SK-N-SH treated with all-trans-retinoic acid at 6 μM for 48 hours (cell line): ENCODE results near the gene LRRC26.

Experiments used
- ATAC-seq: fragments of 200-7000 bp; cut with Tn5 transposase; 3 replicates; pipeline ENCODE4 v1.9.1; 2020; ENCODE audit warnings: mild to moderate bottlenecking, moderate library complexity
- ARNTL ChIP-seq: fragments of 450-650 bp; formaldehyde crosslinking; IDR thresholded peaks from 2 replicates; pipeline ENCODE4 v1.5.0; 2020; ENCODE audit warnings: low read depth, mild to moderate bottlenecking, moderate library complexity, borderline replicate concordance
- BACH2 ChIP-seq: fragments of 250-450 bp; sonication (Bioruptor Pico); IDR thresholded peaks from 2 replicates; pipeline ENCODE4 v1.9.0; 2021; ENCODE audit warnings: mild to moderate bottlenecking, borderline replicate concordance
- CSDC2 ChIP-seq: fragments of 250-450 bp; sonication (Bioruptor Pico); IDR thresholded peaks from 2 replicates; pipeline ENCODE4 v1.5.0; 2020; ENCODE audit warnings: mild to moderate bottlenecking, moderate library complexity
- CSRNP3 ChIP-seq: fragments of 250-450 bp; sonication (Bioruptor Pico); IDR thresholded peaks from 2 replicates; pipeline ENCODE4 v1.5.1; 2021; ENCODE audit warnings: mild to moderate bottlenecking, moderate library complexity
- ESRRG ChIP-seq: fragments of 250-450 bp; sonication (Bioruptor Pico); IDR thresholded peaks from 2 replicates; pipeline ENCODE4 v1.6.1; 2021; ENCODE audit warnings: mild to moderate bottlenecking
- POU6F1 ChIP-seq: fragments of 250-450 bp; sonication (Bioruptor Pico); IDR thresholded peaks from 2 replicates; pipeline ENCODE4 v1.8.0; 2021; ENCODE audit warnings: low read depth, mild to moderate bottlenecking, moderate library complexity, borderline replicate concordance
- PPARA ChIP-seq: fragments of 250-450 bp; sonication (Bioruptor Pico); IDR thresholded peaks from 2 replicates; pipeline ENCODE4 v1.5.0; 2020; ENCODE audit warnings: mild to moderate bottlenecking, borderline replicate concordance
- RARB ChIP-seq: fragments of 250-450 bp; sonication (Bioruptor Pico); IDR thresholded peaks from 2 replicates; pipeline ENCODE4 v1.8.0; 2021; ENCODE audit warnings: mild to moderate bottlenecking, moderate library complexity
- TOX ChIP-seq: fragments of 250-450 bp; sonication (Bioruptor Pico); IDR thresholded peaks from 2 replicates; pipeline ENCODE4 v1.8.0; 2021; ENCODE audit warnings: mild to moderate bottlenecking, moderate library complexity, borderline replicate concordance
- TSHZ2 ChIP-seq: fragments of 250-450 bp; sonication (Bioruptor Pico); IDR thresholded peaks from 2 replicates; pipeline ENCODE4 v1.5.0; 2020; ENCODE audit warnings: mild to moderate bottlenecking, moderate library complexity
- ZC3H10 ChIP-seq: fragments of 250-450 bp; sonication (Bioruptor Pico); IDR thresholded peaks from 2 replicates; pipeline ENCODE4 v1.5.1; 2021; ENCODE audit warnings: mild to moderate bottlenecking, moderate library complexity
- ZFP3 ChIP-seq: fragments of 250-450 bp; sonication (Bioruptor Pico); IDR thresholded peaks from 2 replicates; pipeline ENCODE4 v1.5.0; 2020; ENCODE audit warnings: mild to moderate bottlenecking, moderate library complexity
- ZFP30 ChIP-seq: fragments of 450-650 bp; formaldehyde crosslinking; IDR thresholded peaks from 2 replicates; pipeline ENCODE4 v1.5.0; 2022; ENCODE audit warnings: mild to moderate bottlenecking, moderate library complexity
- ZNF565 ChIP-seq: fragments of 450-650 bp; formaldehyde crosslinking; conservative IDR thresholded peaks from 2 replicates; pipeline ENCODE4 v1.5.0; 2020; ENCODE audit warnings: low read depth, mild to moderate bottlenecking, moderate library complexity
- ZNF70 ChIP-seq: fragments of 450-650 bp; formaldehyde crosslinking; IDR thresholded peaks from 2 replicates; pipeline ENCODE4 v1.5.0; 2020; ENCODE audit warnings: mild to moderate bottlenecking, moderate library complexity
- ZNF8 ChIP-seq: fragments of 450-650 bp; formaldehyde crosslinking; IDR thresholded peaks from 2 replicates; pipeline ENCODE4 v1.5.0; 2020; ENCODE audit warnings: mild to moderate bottlenecking, moderate library complexity
- TF ChIP-seq, protein P1 (sequence below): fragments of 250-450 bp; sonication (Bioruptor Pico); IDR thresholded peaks from 2 replicates; pipeline ENCODE4 v1.8.0; 2020; ENCODE audit warnings: mild to moderate bottlenecking, moderate library complexity, borderline replicate concordance

LRRC26 gene

GRCh38 chr9:137168904-137169856 lies 671 bp downstream of the LRRC26 start:
- TF ChIP-seq CSRNP3 (no peak), CSDC2 (CRISPR knock-in tag) (no peak), PPARA (CRISPR knock-in tag) (no peak), ESRRG (CRISPR knock-in tag) (no peak), ZFP30 (CRISPR knock-in tag) (no peak), BACH2 (CRISPR knock-in tag) (no peak), POU6F1 (CRISPR knock-in tag) (no peak), ZNF70 (CRISPR knock-in tag) (no peak), TOX (CRISPR knock-in tag) (no peak)
- TF ChIP-seq, protein P1, sequence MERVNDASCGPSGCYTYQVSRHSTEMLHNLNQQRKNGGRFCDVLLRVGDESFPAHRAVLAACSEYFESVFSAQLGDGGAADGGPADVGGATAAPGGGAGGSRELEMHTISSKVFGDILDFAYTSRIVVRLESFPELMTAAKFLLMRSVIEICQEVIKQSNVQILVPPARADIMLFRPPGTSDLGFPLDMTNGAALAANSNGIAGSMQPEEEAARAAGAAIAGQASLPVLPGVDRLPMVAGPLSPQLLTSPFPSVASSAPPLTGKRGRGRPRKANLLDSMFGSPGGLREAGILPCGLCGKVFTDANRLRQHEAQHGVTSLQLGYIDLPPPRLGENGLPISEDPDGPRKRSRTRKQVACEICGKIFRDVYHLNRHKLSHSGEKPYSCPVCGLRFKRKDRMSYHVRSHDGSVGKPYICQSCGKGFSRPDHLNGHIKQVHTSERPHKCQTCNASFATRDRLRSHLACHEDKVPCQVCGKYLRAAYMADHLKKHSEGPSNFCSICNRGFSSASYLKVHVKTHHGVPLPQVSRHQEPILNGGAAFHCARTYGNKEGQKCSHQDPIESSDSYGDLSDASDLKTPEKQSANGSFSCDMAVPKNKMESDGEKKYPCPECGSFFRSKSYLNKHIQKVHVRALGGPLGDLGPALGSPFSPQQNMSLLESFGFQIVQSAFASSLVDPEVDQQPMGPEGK (CRISPR knock-in tag), result no peak
- peak; percentile 11; the same call in 2 of the 3 replicates for ATAC-seq

DNA sequence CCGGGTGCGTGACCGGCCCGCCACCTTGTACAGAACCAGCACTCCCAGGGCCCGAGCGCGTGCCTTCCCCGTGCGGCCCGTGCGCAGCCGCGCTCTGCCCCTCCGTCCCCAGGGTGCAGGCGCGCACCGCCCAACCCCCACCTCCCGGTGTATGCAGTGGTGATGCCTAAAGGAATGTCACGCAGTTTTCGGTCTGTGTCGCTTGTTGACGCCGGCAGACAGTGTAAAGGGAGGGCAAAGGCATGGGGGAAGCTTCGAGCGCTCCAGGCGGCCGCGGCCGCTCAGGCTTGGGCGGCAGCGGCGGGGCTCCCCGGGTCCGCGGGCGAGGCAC lies 1.3 kb downstream of the LRRC26 start:
- TF ChIP-seq ZNF565 (CRISPR knock-in tag) (no peak), BACH2 (CRISPR knock-in tag) (no peak), ZC3H10 (CRISPR knock-in tag) (no peak), PPARA (CRISPR knock-in tag) (no peak), ARNTL (CRISPR knock-in tag) (no peak), RARB (no peak), ZNF8 (CRISPR knock-in tag) (no peak), TSHZ2 (CRISPR knock-in tag) (no peak), ZFP3 (no peak), TOX (CRISPR knock-in tag) (no peak)
- no peak for ATAC-seq

- TF ChIP-seq RARB, result no peak
- no peak for TF ChIP-seq ZFP30 (CRISPR knock-in tag)
- TF ChIP-seq BACH2 (CRISPR knock-in tag), result no peak
- no peak for TF ChIP-seq PPARA (CRISPR knock-in tag)
- no peak for TF ChIP-seq CSRNP3
- TF ChIP-seq TSHZ2 (CRISPR knock-in tag), result no peak
Measured at GRCh38 chr9:137167747-137168572, 1.9 kb downstream of the LRRC26 start.

More at GRCh38 chr9:137167747-137168572, 1.9 kb downstream of the LRRC26 start:
- peak; percentile 9; the same call in 1 of the 3 replicates for ATAC-seq
